ENCODE data around the gene ABI3.
"Not testable (repeated sequence)": the region's sequence is repeated elsewhere in the genome, so short reads cannot be mapped to it uniquely, and the experiment has no call there.

Gene ABI3

GRCh38 chr17:49183801-49184200, 26.7 kb upstream of the ABI3 start:
- H3K4me1 ChIP-seq (ENCODE audit: control insufficient read depth, insufficient read depth, low read length), result no peaks in the 10 kb centered on the region

GRCh38 chr17:49184522-49184921, 26.0 kb upstream of the ABI3 start:
- not testable (repeated sequence) for H3K9me3 ChIP-seq (ENCODE audit: control insufficient read depth in 2 of 2, low read length in 2 of 2); H3K4me1 ChIP-seq (ENCODE audit: control insufficient read depth, insufficient read depth, low read length)

More at GRCh38 chr17:49183801-49184200, 26.7 kb upstream of the ABI3 start:
- Histone ChIP-seq H3K27me3 (ENCODE audit: control insufficient read depth in 1 of 2, insufficient read depth in 2 of 2, low read length in 2 of 2) (peaks cover 2 to 5% of the 10 kb centered on the region in 2 donors), H3K27ac (ENCODE audit: low read length) (no peak overlapping the region), H3K4me3 (ENCODE audit: low read length in 2 of 2) (no peak overlapping the region), H3K9ac (ENCODE audit: low read length in 2 of 2) (no peak overlapping the region), H3K9me3 (ENCODE audit: control insufficient read depth in 2 of 2, low read length in 2 of 2) (no peaks in the 10 kb centered on the region), H3K36me3 (ENCODE audit: control insufficient read depth in 2 of 2, insufficient read depth in 2 of 2, low read length in 2 of 2) (no peaks in the 10 kb centered on the region)

GRCh38 chr17:49185381-49185780, 25.1 kb upstream of the ABI3 start:
- H3K27ac ChIP-seq (ENCODE audit: low read length); H3K4me3 ChIP-seq (ENCODE audit: low read length in 2 of 2); H3K36me3 ChIP-seq (ENCODE audit: control insufficient read depth in 2 of 2, insufficient read depth in 2 of 2, low read length in 2 of 2); H3K4me1 ChIP-seq (ENCODE audit: control insufficient read depth, insufficient read depth, low read length); H3K9ac ChIP-seq (ENCODE audit: low read length in 2 of 2); H3K27me3 ChIP-seq (ENCODE audit: control insufficient read depth in 1 of 2, insufficient read depth in 2 of 2, low read length in 2 of 2); H3K9me3 ChIP-seq (ENCODE audit: control insufficient read depth in 2 of 2, low read length in 2 of 2): not testable (repeated sequence)

More at GRCh38 chr17:49184522-49184921, 26.0 kb upstream of the ABI3 start:
- H3K27me3 ChIP-seq (ENCODE audit: control insufficient read depth in 1 of 2, insufficient read depth in 2 of 2, low read length in 2 of 2); H3K27ac ChIP-seq (ENCODE audit: low read length); H3K36me3 ChIP-seq (ENCODE audit: control insufficient read depth in 2 of 2, insufficient read depth in 2 of 2, low read length in 2 of 2); H3K9ac ChIP-seq (ENCODE audit: low read length in 2 of 2); H3K4me3 ChIP-seq (ENCODE audit: low read length in 2 of 2): not testable (repeated sequence)

GRCh38 chr17:49187301-49187700, 23.2 kb upstream of the ABI3 start:
- Histone ChIP-seq H3K36me3 (ENCODE audit: control insufficient read depth in 2 of 2, insufficient read depth in 2 of 2, low read length in 2 of 2) (no peaks in the 10 kb centered on the region), H3K4me3 (ENCODE audit: low read length in 2 of 2) (no peak overlapping the region), H3K9me3 (ENCODE audit: control insufficient read depth in 2 of 2, low read length in 2 of 2) (no peaks in the 10 kb centered on the region), H3K9ac (ENCODE audit: low read length in 2 of 2) (no peak overlapping the region), H3K27ac (ENCODE audit: low read length) (no peak overlapping the region), H3K4me1 (ENCODE audit: control insufficient read depth, insufficient read depth, low read length) (peaks cover 9% of the 10 kb centered on the region), H3K27me3 (ENCODE audit: control insufficient read depth in 1 of 2, insufficient read depth in 2 of 2, low read length in 2 of 2) (peaks cover 2 to 3% of the 10 kb centered on the region in 2 donors)

GRCh38 chr17:49190932-49191331, 19.6 kb upstream of the ABI3 start:
- Histone ChIP-seq H3K27me3 (ENCODE audit: control insufficient read depth in 1 of 2, insufficient read depth in 2 of 2, low read length in 2 of 2) (no peaks in the 10 kb centered on the region), H3K27ac (ENCODE audit: low read length) (no peak overlapping the region), H3K9me3 (ENCODE audit: control insufficient read depth in 2 of 2, low read length in 2 of 2) (no peaks in the 10 kb centered on the region), H3K36me3 (ENCODE audit: control insufficient read depth in 2 of 2, insufficient read depth in 2 of 2, low read length in 2 of 2) (no peaks in the 10 kb centered on the region), H3K4me1 (ENCODE audit: control insufficient read depth, insufficient read depth, low read length) (peaks cover 12% of the 10 kb centered on the region), H3K4me3 (ENCODE audit: low read length in 2 of 2) (no peak overlapping the region), H3K9ac (ENCODE audit: low read length in 2 of 2) (no peak overlapping the region)

- Histone ChIP-seq H3K4me1 (ENCODE audit: control insufficient read depth, insufficient read depth, low read length) (peaks cover 12% of the 10 kb centered on the region), H3K9ac (ENCODE audit: low read length in 2 of 2) (peak overlapping the region; percentile 96 to 97), H3K27ac (ENCODE audit: low read length) (peak overlapping the region; percentile 98)
Observed at GRCh38 chr17:49191409-49191916, 19.0 kb upstream of the ABI3 start.

GRCh38 chr17:49191917-49192741, 18.4 kb upstream of the ABI3 start:
- Histone ChIP-seq H3K36me3 (ENCODE audit: control insufficient read depth in 2 of 2, insufficient read depth in 2 of 2, low read length in 2 of 2) (no peaks in the 10 kb centered on the region), H3K27me3 (ENCODE audit: control insufficient read depth in 1 of 2, insufficient read depth in 2 of 2, low read length in 2 of 2) (no peaks in the 10 kb centered on the region), H3K27ac (ENCODE audit: low read length) (peak overlapping the region; percentile 98), H3K9me3 (ENCODE audit: control insufficient read depth in 2 of 2, low read length in 2 of 2) (no peaks in the 10 kb centered on the region), H3K4me1 (ENCODE audit: control insufficient read depth, insufficient read depth, low read length) (peaks cover 12% of the 10 kb centered on the region), H3K9ac (ENCODE audit: low read length in 2 of 2) (peak overlapping the region; percentile 96 to 97), H3K4me3 (ENCODE audit: low read length in 2 of 2) (peak overlapping the region; percentile 93 to 94)

More at GRCh38 chr17:49191409-49191916, 19.0 kb upstream of the ABI3 start:
- Histone ChIP-seq H3K4me3 (ENCODE audit: low read length in 2 of 2) (peak overlapping the region; percentile 93 to 94), H3K9me3 (ENCODE audit: control insufficient read depth in 2 of 2, low read length in 2 of 2) (no peaks in the 10 kb centered on the region), H3K36me3 (ENCODE audit: control insufficient read depth in 2 of 2, insufficient read depth in 2 of 2, low read length in 2 of 2) (no peaks in the 10 kb centered on the region), H3K27me3 (ENCODE audit: control insufficient read depth in 1 of 2, insufficient read depth in 2 of 2, low read length in 2 of 2) (no peaks in the 10 kb centered on the region)

- Histone ChIP-seq H3K4me1 (ENCODE audit: control insufficient read depth, insufficient read depth, low read length) (peaks cover 12% of the 10 kb centered on the region), H3K9me3 (ENCODE audit: control insufficient read depth in 2 of 2, low read length in 2 of 2) (no peaks in the 10 kb centered on the region), H3K27me3 (ENCODE audit: control insufficient read depth in 1 of 2, insufficient read depth in 2 of 2, low read length in 2 of 2) (no peaks in the 10 kb centered on the region), H3K27ac (ENCODE audit: low read length) (peak overlapping the region; percentile 98), H3K36me3 (ENCODE audit: control insufficient read depth in 2 of 2, insufficient read depth in 2 of 2, low read length in 2 of 2) (no peaks in the 10 kb centered on the region), H3K9ac (ENCODE audit: low read length in 2 of 2) (peak overlapping the region; percentile 66 to 82), H3K4me3 (ENCODE audit: low read length in 2 of 2) (peak overlapping the region; percentile 93 to 94)
Observed at GRCh38 chr17:49193513-49194296, 16.8 kb upstream of the ABI3 start.

GRCh38 chr17:49194297-49194607, 16.3 kb upstream of the ABI3 start:
- H3K9me3 ChIP-seq (ENCODE audit: control insufficient read depth in 2 of 2, low read length in 2 of 2), result no peaks in the 10 kb centered on the region
- H3K4me3 ChIP-seq (ENCODE audit: low read length in 2 of 2), result peak overlapping the region in 1 of 2 donors; percentile 93
- no peaks in the 10 kb centered on the region for H3K36me3 ChIP-seq (ENCODE audit: control insufficient read depth in 2 of 2, insufficient read depth in 2 of 2, low read length in 2 of 2)
- H3K27ac ChIP-seq (ENCODE audit: low read length), result peak overlapping the region; percentile 98
- H3K4me1 ChIP-seq (ENCODE audit: control insufficient read depth, insufficient read depth, low read length), result peaks cover 12% of the 10 kb centered on the region
- no peaks in the 10 kb centered on the region for H3K27me3 ChIP-seq (ENCODE audit: control insufficient read depth in 1 of 2, insufficient read depth in 2 of 2, low read length in 2 of 2)
- H3K9ac ChIP-seq (ENCODE audit: low read length in 2 of 2), result no peak overlapping the region

- Histone ChIP-seq H3K9me3 (ENCODE audit: control insufficient read depth in 2 of 2, low read length in 2 of 2) (no peaks in the 10 kb centered on the region), H3K9ac (ENCODE audit: low read length in 2 of 2) (no peak overlapping the region), H3K36me3 (ENCODE audit: control insufficient read depth in 2 of 2, insufficient read depth in 2 of 2, low read length in 2 of 2) (no peaks in the 10 kb centered on the region), H3K27ac (ENCODE audit: low read length) (no peak overlapping the region), H3K4me3 (ENCODE audit: low read length in 2 of 2) (no peak overlapping the region), H3K27me3 (ENCODE audit: control insufficient read depth in 1 of 2, insufficient read depth in 2 of 2, low read length in 2 of 2) (no peaks in the 10 kb centered on the region), H3K4me1 (ENCODE audit: control insufficient read depth, insufficient read depth, low read length) (peaks cover 12% of the 10 kb centered on the region)
Observed at GRCh38 chr17:49195751-49196150, 14.8 kb upstream of the ABI3 start.
